ENCODE data around the gene SHISAL1.

The SHISAL1 gene

DNA sequence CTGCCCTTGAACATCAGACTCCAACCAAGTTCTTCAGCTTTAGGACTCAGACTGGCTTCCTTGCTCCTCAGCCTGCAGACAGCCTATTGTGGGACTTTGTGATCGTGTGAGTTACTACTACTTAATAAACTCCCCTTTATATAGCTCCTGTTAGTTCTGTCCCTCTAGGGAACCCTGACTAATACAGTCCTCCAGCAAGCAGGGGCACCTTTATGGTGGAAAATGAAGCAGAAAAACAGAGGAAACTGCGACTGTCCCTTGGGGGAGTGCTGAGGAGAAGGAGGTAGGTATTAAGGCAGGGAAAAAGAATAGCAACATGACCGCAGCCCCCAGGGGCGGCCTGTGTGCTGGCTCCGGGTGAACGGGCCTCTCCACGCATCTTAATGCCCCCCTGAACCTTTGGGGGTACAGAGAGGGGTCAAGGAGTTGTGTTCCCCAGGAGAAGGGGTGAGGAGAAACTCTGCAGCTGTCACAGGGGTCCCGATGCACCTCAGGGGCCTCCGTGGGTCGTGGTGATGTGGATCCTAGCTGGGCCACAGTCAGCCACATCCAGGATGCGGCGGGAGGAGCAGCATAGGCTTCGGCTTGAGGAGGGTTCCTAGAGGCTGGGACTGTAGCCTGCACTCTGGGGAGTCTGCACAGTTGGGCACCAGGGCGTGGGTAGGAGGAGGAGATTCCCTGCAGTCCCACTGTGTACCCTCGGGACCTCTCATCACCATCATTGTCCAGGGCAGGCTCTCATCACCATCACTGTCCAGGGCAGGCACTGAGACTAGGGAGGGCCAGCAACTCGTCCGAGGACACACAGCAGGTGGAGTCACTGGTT is 34.3 kb downstream of the SHISAL1 start:
- Histone ChIP-seq H4K91ac (ENCODE audit: low read depth, low read length) (no peak overlapping the region), H4K12ac (ENCODE audit: low read depth, low read length) (no peak overlapping the region)
- no CpG with 5 or more reads among the region's 17 CpGs for WGBS (ENCODE audit: extremely low coverage, insufficient coverage, insufficient read length)

DNA sequence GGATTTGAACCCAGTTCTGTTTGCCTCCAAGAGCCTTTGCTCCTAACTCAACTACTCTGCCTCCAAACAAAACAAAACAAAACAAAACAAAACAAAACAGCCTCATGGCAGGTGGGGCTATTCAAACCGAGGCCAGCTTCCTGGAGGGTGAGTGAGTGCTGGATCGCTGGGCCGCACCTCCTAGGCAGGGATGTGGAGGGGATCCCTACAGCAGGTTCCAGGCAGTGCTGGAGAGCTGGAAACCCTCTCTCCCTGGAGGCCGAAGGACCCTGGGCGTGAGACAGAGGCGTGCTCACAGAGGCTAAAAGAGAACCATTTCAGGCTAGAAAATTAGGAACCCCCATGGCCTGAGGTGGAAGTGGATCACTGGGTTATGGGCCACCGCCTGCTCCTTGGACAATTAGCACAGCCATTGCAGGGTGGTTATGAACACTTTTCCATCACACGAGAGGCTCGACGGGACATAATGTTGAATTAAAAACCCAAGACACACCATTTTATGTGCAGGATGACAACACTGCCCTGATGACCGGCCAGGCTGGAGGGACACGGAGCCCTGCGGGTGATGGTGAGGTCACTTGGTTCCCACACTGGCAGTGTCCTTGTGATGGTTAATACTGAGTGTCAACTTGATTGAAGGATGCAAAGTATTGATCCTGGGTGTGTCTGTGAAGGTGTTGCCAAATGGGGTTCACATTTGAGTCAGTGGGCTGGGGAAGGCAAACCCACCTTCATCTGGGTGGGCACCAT is 35.2 kb downstream of the SHISAL1 start:
- H2BK12ac ChIP-seq (ENCODE audit: low read length): no peak overlapping the region
- H3K4me2 ChIP-seq (ENCODE audit: low read length): no peak overlapping the region
- no peak overlapping the region for H3K4ac ChIP-seq (ENCODE audit: low read depth, low read length)
- no CpG with 5 or more reads among the region's 13 CpGs for WGBS (ENCODE audit: extremely low coverage, insufficient coverage, insufficient read length)
- no peak overlapping the region for H4K12ac ChIP-seq (ENCODE audit: low read depth, low read length)
- H4K8ac ChIP-seq (ENCODE audit: low read depth, low read length): no peak overlapping the region
- no peak overlapping the region for H3K9ac ChIP-seq (ENCODE audit: low read length)
- H2BK5ac ChIP-seq (ENCODE audit: low read depth, low read length, poor library complexity): no peak overlapping the region
- H3K23ac ChIP-seq (ENCODE audit: low read length): no peak overlapping the region
- no peaks in the 10 kb centered on the region for H3K36me3 ChIP-seq (ENCODE audit: control insufficient read depth in 1 of 2, insufficient read depth in 2 of 2, low read length in 2 of 2)
- H3K14ac ChIP-seq (ENCODE audit: low read length): no peak overlapping the region
- H2AFZ ChIP-seq (ENCODE audit: insufficient read depth, low read length, poor library complexity): no peak overlapping the region
- DNase-seq: no peak
- no peak overlapping the region for H2AK5ac ChIP-seq (ENCODE audit: low read length)
- no peak overlapping the region for H3K18ac ChIP-seq (ENCODE audit: low read length)
- no peak overlapping the region for H3K27ac ChIP-seq (ENCODE audit: low read depth, low read length)
- H3K4me3 ChIP-seq (ENCODE audit: low read depth, low read length): no peak overlapping the region
- H3K27me3 ChIP-seq (ENCODE audit: insufficient read depth, low read length): no peaks in the 10 kb centered on the region
- H3K4me1 ChIP-seq (ENCODE audit: control insufficient read depth in 1 of 2, insufficient read depth in 2 of 2, low read length in 2 of 2): no peaks in the 10 kb centered on the region
- no peaks in the 10 kb centered on the region for H3K79me2 ChIP-seq (ENCODE audit: control insufficient read depth, insufficient read depth, low read length, poor library complexity)
- no peak overlapping the region for H4K91ac ChIP-seq (ENCODE audit: low read depth, low read length)
- H3K79me1 ChIP-seq (ENCODE audit: low read length): no peaks in the 10 kb centered on the region
- no peak overlapping the region for H2BK120ac ChIP-seq (ENCODE audit: insufficient read depth, low read length, poor library complexity)
- H3K9me3 ChIP-seq (ENCODE audit: insufficient read depth, low read depth, low read length): no peaks in the 10 kb centered on the region

More for the DNA sequence above, 34.3 kb downstream of the SHISAL1 start:
- Histone ChIP-seq H3K4me2 (ENCODE audit: low read length) (no peak overlapping the region), H2BK5ac (ENCODE audit: low read depth, low read length, poor library complexity) (no peak overlapping the region), H3K27ac (ENCODE audit: low read depth, low read length) (no peak overlapping the region), H3K79me2 (ENCODE audit: control insufficient read depth, insufficient read depth, low read length, poor library complexity) (no peaks in the 10 kb centered on the region), H3K27me3 (ENCODE audit: insufficient read depth, low read length) (no peaks in the 10 kb centered on the region), H2AFZ (ENCODE audit: insufficient read depth, low read length, poor library complexity) (no peak overlapping the region), H3K9ac (ENCODE audit: low read length) (no peak overlapping the region), H2BK120ac (ENCODE audit: insufficient read depth, low read length, poor library complexity) (no peak overlapping the region), H3K9me3 (ENCODE audit: insufficient read depth, low read depth, low read length) (peaks cover 4% of the 10 kb centered on the region), H3K18ac (ENCODE audit: low read length) (no peak overlapping the region), H3K4ac (ENCODE audit: low read depth, low read length) (no peak overlapping the region), H3K4me1 (ENCODE audit: control insufficient read depth in 1 of 2, insufficient read depth in 2 of 2, low read length in 2 of 2) (no peaks in the 10 kb centered on the region), H3K36me3 (ENCODE audit: control insufficient read depth in 1 of 2, insufficient read depth in 2 of 2, low read length in 2 of 2) (no peaks in the 10 kb centered on the region), H3K14ac (ENCODE audit: low read length) (no peak overlapping the region), H3K4me3 (ENCODE audit: low read depth, low read length) (no peak overlapping the region), H3K79me1 (ENCODE audit: low read length) (no peaks in the 10 kb centered on the region), H4K8ac (ENCODE audit: low read depth, low read length) (no peak overlapping the region), H3K23ac (ENCODE audit: low read length) (no peak overlapping the region), H2BK12ac (ENCODE audit: low read length) (no peak overlapping the region), H2AK5ac (ENCODE audit: low read length) (no peak overlapping the region)
- no peak for DNase-seq

DNA sequence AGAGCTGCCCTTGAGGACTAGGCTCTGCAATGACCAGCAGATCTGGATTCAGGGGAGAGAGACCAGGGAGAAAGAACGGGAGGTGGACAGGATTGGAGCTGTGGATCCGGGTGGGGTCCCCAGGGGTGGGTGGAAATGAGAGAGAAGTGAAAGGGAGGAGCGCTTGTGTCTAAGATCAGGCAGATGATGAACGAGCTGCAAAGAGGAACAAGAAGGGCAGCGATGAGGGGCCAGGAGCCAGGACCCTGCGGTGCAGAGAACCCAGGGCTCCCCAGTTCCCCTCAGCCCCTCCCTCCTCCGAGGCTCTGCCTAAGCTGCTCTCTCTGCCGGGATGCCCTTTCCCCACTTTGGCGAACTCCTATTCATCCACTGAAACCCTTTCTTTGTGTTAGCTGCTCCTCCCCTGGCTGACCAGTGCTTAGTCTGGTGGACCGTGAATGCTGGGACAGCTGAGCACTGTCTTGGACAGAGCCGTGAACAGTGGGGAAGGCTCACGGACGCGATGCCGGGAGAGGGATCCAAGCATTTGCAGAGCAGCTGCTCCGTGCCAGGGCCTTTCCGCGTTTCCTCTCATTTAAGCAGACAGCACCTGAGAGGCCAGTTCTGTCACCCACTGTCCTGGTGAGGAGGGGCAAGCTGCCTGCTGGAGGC is 35.9 kb downstream of the SHISAL1 start:
- H4K8ac ChIP-seq (ENCODE audit: low read depth, low read length): no peak overlapping the region
- no peak overlapping the region for H3K9ac ChIP-seq (ENCODE audit: low read length)
- no CpG with 5 or more reads among the region's 18 CpGs for WGBS (ENCODE audit: extremely low coverage, insufficient coverage, insufficient read length)
- no peak overlapping the region for H2BK120ac ChIP-seq (ENCODE audit: insufficient read depth, low read length, poor library complexity)
- no peak overlapping the region for H2AFZ ChIP-seq (ENCODE audit: insufficient read depth, low read length, poor library complexity)
- H3K4ac ChIP-seq (ENCODE audit: low read depth, low read length): no peak overlapping the region
- no peak overlapping the region for H2BK12ac ChIP-seq (ENCODE audit: low read length)
- no peaks in the 10 kb centered on the region for H3K36me3 ChIP-seq (ENCODE audit: control insufficient read depth in 1 of 2, insufficient read depth in 2 of 2, low read length in 2 of 2)
- no peaks in the 10 kb centered on the region for H3K79me2 ChIP-seq (ENCODE audit: control insufficient read depth, insufficient read depth, low read length, poor library complexity)
- H3K14ac ChIP-seq (ENCODE audit: low read length): no peak overlapping the region
- H3K27me3 ChIP-seq (ENCODE audit: insufficient read depth, low read length): no peaks in the 10 kb centered on the region
- no peaks in the 10 kb centered on the region for H3K9me3 ChIP-seq (ENCODE audit: insufficient read depth, low read depth, low read length)
- no peak overlapping the region for H3K18ac ChIP-seq (ENCODE audit: low read length)
- H3K79me1 ChIP-seq (ENCODE audit: low read length): no peaks in the 10 kb centered on the region
- H3K23ac ChIP-seq (ENCODE audit: low read length): no peak overlapping the region
- DNase-seq: no peak
- H3K4me1 ChIP-seq (ENCODE audit: control insufficient read depth in 1 of 2, insufficient read depth in 2 of 2, low read length in 2 of 2): no peaks in the 10 kb centered on the region
- no peak overlapping the region for H3K27ac ChIP-seq (ENCODE audit: low read depth, low read length)
- no peak overlapping the region for H4K12ac ChIP-seq (ENCODE audit: low read depth, low read length)
- no peak overlapping the region for H2AK5ac ChIP-seq (ENCODE audit: low read length)
- no peak overlapping the region for H3K4me2 ChIP-seq (ENCODE audit: low read length)
- no peak overlapping the region for H3K4me3 ChIP-seq (ENCODE audit: low read depth, low read length)
- H2BK5ac ChIP-seq (ENCODE audit: low read depth, low read length, poor library complexity): no peak overlapping the region
- H4K91ac ChIP-seq (ENCODE audit: low read depth, low read length): no peak overlapping the region

DNA sequence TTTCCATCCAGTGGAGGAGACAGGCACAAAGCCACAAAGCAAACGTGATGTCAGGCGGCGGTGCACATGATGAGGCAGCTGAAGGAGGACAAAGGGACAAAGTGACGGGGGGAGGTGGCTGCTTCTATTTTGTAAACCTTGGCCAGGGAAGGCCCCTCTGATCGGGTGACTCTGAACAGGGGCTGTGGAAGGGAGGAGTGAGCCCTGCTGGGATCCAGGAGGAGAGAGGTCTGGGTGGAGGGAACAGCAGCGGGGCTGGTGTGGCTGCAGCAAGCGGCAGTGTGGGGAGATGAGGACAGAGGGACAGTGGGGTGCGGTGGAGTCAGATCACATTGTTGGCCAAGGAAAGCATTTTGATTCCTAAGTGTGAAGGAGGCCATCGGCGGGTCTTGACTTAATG is 36.7 kb downstream of the SHISAL1 start:
- no peak overlapping the region for H4K12ac ChIP-seq (ENCODE audit: low read depth, low read length)
- H4K91ac ChIP-seq (ENCODE audit: low read depth, low read length): no peak overlapping the region
- no peak overlapping the region for H3K27ac ChIP-seq (ENCODE audit: low read depth, low read length)
- H3K9me3 ChIP-seq (ENCODE audit: insufficient read depth, low read depth, low read length): peaks cover 2% of the 10 kb centered on the region
- no peak overlapping the region for H3K18ac ChIP-seq (ENCODE audit: low read length)
- H3K79me2 ChIP-seq (ENCODE audit: control insufficient read depth, insufficient read depth, low read length, poor library complexity): no peaks in the 10 kb centered on the region
- no peak overlapping the region for H3K9ac ChIP-seq (ENCODE audit: low read length)
- no peaks in the 10 kb centered on the region for H3K27me3 ChIP-seq (ENCODE audit: insufficient read depth, low read length)
- no peak overlapping the region for H3K4ac ChIP-seq (ENCODE audit: low read depth, low read length)
- no peaks in the 10 kb centered on the region for H3K36me3 ChIP-seq (ENCODE audit: control insufficient read depth in 1 of 2, insufficient read depth in 2 of 2, low read length in 2 of 2)
- H2BK120ac ChIP-seq (ENCODE audit: insufficient read depth, low read length, poor library complexity): no peak overlapping the region
- H3K4me2 ChIP-seq (ENCODE audit: low read length): no peak overlapping the region
- H2AFZ ChIP-seq (ENCODE audit: insufficient read depth, low read length, poor library complexity): no peak overlapping the region
- no peak overlapping the region for H2AK5ac ChIP-seq (ENCODE audit: low read length)
- no peaks in the 10 kb centered on the region for H3K79me1 ChIP-seq (ENCODE audit: low read length)
- no peak overlapping the region for H2BK12ac ChIP-seq (ENCODE audit: low read length)
- H3K14ac ChIP-seq (ENCODE audit: low read length): no peak overlapping the region
- no peak overlapping the region for H3K23ac ChIP-seq (ENCODE audit: low read length)
- H3K4me1 ChIP-seq (ENCODE audit: control insufficient read depth in 1 of 2, insufficient read depth in 2 of 2, low read length in 2 of 2): no peaks in the 10 kb centered on the region
- no peak overlapping the region for H4K8ac ChIP-seq (ENCODE audit: low read depth, low read length)
- no peak overlapping the region for H2BK5ac ChIP-seq (ENCODE audit: low read depth, low read length, poor library complexity)
- DNase-seq: no peak
- H3K4me3 ChIP-seq (ENCODE audit: low read depth, low read length): no peak overlapping the region
- WGBS (ENCODE audit: extremely low coverage, insufficient coverage, insufficient read length): no CpG with 5 or more reads among the region's 10 CpGs
